GM23248 (cell line): ENCODE results near the gene MMS19.

Experiments used
- EZH2 ChIP-seq: fragments of 200-600 bp; sonication (generic); IDR thresholded peaks from 2 replicates; pipeline ENCODE4 v1.6.1; 2018; ENCODE audit warnings: antibody characterized with exemption, mild to moderate bottlenecking; ENCODE audit not compliant: insufficient read depth, poor library complexity, severe bottlenecking
- EZH2phosphoT487 ChIP-seq: fragments of 200-600 bp; sonication (generic); IDR thresholded peaks from 2 replicates; pipeline ENCODE4 v1.6.1; 2018; ENCODE audit warnings: antibody characterized with exemption, moderate library complexity, mild to moderate bottlenecking, low read depth; ENCODE audit not compliant: insufficient read depth

DNA sequence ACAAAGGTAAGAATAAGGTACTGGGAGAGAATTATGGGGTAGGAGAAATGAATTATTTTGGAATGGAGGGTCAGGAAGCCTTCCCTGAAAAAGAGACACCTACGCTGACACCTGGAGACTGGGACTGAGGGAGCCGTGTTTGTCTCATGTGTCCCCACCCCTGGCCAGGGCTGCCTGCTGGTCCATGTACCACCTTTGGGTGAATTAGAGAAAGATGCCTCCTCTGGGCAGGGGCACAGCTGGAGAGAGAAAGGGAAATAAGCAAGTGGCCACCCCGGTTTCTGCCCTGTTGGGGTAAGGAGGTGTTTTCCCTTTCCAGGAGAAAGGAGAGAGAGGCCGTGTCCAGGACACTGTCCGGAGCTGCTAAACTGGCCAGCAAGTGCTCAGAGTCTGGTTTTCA lies 22.3 kb upstream of the MMS19 start:
- no peak for TF ChIP-seq EZH2
- TF ChIP-seq EZH2phosphoT487: no peak
